Tibial artery (tissue), 4 donors: ENCODE results near the gene CLTCL1.
"Not testable (repeated sequence)": the region's sequence is repeated elsewhere in the genome, so short reads cannot be mapped to it uniquely, and the experiment has no call there.

Experiments
- DNase-seq, 2 donors: peaks; one replicate each; pipeline ENCODE4 v3.0.0-alpha.2; 2019
- H3K27ac ChIP-seq, 2 donors: fragments of 200-600 bp; sonication (generic) in 1 of 2; 1 replicate in 1 of 2; 2 replicates in 1 of 2; pipeline ENCODE4 v1.5.1; 2018 to 2019; ENCODE audit warnings: mild to moderate bottlenecking in 1 of 2
- H3K27me3 ChIP-seq, 2 donors: fragments of 200-600 bp; sonication (generic) in 1 of 2; one replicate each; pipeline versions ENCODE4 v1.5.1 to v1.6.0; 2016 to 2019
- H3K36me3 ChIP-seq, 3 donors: fragments of 200-600 bp; sonication (generic) in 2 of 3; one replicate each; pipeline ENCODE4 v1.5.1; 2016 to 2019; ENCODE audit warnings: mild to moderate bottlenecking in 2 of 3
- H3K4me1 ChIP-seq, 4 donors: fragments of 200-600 bp; sonication (generic) in 2 of 4; 1 replicate in 3 of 4; 2 replicates in 1 of 4; pipeline ENCODE4 v1.5.1; 2016 to 2019
- H3K4me3 ChIP-seq, 2 donors: fragments of 200-600 bp; sonication (generic) in 1 of 2; 1 replicate in 1 of 2; 2 replicates in 1 of 2; pipeline ENCODE4 v1.5.1; 2018 to 2019; ENCODE audit warnings: mild to moderate bottlenecking in 2 of 2
- H3K9me3 ChIP-seq, 3 donors: fragments of 200-600 bp; sonication (generic) in 1 of 3; one replicate each; pipeline ENCODE4 v1.5.1; 2016 to 2019
- intact Hi-C: fragments of 100-400 bp; cut with DNase I; formaldehyde crosslinking; loops from one replicate; pipeline ENCODE4 v1.15.0; 2023; ENCODE audit warnings: low total_unique reads
- TF ChIP-seq, protein P1 (sequence below), 2 experiments: fragments of 200-600 bp in 1 of 2; fragments of 450-650 bp in 1 of 2; IDR thresholded peaks; one replicate each; pipeline ENCODE4 v1.5.1; 2017 to 2019; ENCODE audit warnings: antibody characterized with exemption in 2 of 2, mild to moderate bottlenecking in 1 of 2, moderate library complexity in 1 of 2

CLTCL1 gene

GRCh38 chr22:19208287-19208847 lies 83.2 kb downstream of the CLTCL1 start:
- Histone ChIP-seq H3K4me1 (no peaks in the 10 kb centered on the region), H3K9me3 (no peaks in the 10 kb centered on the region), H3K36me3 (peaks cover 25 to 37% (median 32%) of the 10 kb centered on the region in 3 donors), H3K4me3 (no peak overlapping the region), H3K27me3 (no peaks in the 10 kb centered on the region), H3K27ac (no peak overlapping the region)
- no peak for DNase-seq
- intact Hi-C loops = no loop called here
- TF ChIP-seq, protein P1, sequence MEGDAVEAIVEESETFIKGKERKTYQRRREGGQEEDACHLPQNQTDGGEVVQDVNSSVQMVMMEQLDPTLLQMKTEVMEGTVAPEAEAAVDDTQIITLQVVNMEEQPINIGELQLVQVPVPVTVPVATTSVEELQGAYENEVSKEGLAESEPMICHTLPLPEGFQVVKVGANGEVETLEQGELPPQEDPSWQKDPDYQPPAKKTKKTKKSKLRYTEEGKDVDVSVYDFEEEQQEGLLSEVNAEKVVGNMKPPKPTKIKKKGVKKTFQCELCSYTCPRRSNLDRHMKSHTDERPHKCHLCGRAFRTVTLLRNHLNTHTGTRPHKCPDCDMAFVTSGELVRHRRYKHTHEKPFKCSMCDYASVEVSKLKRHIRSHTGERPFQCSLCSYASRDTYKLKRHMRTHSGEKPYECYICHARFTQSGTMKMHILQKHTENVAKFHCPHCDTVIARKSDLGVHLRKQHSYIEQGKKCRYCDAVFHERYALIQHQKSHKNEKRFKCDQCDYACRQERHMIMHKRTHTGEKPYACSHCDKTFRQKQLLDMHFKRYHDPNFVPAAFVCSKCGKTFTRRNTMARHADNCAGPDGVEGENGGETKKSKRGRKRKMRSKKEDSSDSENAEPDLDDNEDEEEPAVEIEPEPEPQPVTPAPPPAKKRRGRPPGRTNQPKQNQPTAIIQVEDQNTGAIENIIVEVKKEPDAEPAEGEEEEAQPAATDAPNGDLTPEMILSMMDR (IDR thresholded peaks at IDR 0.05) = no peak

GRCh38 chr22:19207884-19208283 lies 83.6 kb downstream of the CLTCL1 start:
- peaks cover 25 to 38% (median 32%) of the 10 kb centered on the region in 3 donors for H3K36me3 ChIP-seq
- H3K27me3 ChIP-seq = no peaks in the 10 kb centered on the region
- no peaks in the 10 kb centered on the region for H3K4me1 ChIP-seq
- H3K27ac ChIP-seq = no peak overlapping the region
- no peaks in the 10 kb centered on the region for H3K9me3 ChIP-seq
- no peak for DNase-seq
- intact Hi-C loops = no loop called here
- TF ChIP-seq, protein P1 (IDR thresholded peaks at IDR 0.05) = no peak
- no peak overlapping the region for H3K4me3 ChIP-seq

- intact Hi-C loops = no loop called here
- no peaks in the 10 kb centered on the region for H3K4me1 ChIP-seq
- no peak for DNase-seq
- H3K27ac ChIP-seq = no peak overlapping the region
- peaks cover 25 to 38% (median 32%) of the 10 kb centered on the region in 3 donors for H3K36me3 ChIP-seq
- no peaks in the 10 kb centered on the region for H3K27me3 ChIP-seq
- H3K9me3 ChIP-seq = no peaks in the 10 kb centered on the region
- TF ChIP-seq, protein P1 (IDR thresholded peaks at IDR 0.05) = no peak
- no peak overlapping the region for H3K4me3 ChIP-seq
These were observed 84.1 kb downstream of the CLTCL1 start for GRCh38 chr22:19207401-19207808.

DNA sequence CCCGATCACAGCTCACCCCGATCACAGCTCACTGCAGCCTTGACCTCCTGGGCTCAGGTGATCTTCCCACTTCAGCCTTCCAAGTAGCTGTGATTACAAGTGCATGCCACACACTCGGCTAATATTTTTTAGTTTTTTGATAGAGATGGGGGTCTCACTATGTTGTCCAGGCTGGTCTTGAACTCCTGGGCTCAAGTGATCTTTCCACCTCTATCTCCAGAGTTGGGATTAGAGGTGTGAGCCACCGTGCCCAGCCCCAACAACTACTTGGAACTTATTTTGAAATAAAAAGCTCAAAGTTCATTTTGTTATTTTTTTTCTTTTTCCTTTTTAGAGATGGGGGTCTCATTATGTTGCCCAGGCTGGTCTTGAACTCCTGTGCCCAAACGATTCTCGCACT lies 85.2 kb downstream of the CLTCL1 start:
- no peaks in the 10 kb centered on the region for H3K9me3 ChIP-seq
- no peaks in the 10 kb centered on the region for H3K27me3 ChIP-seq
- H3K4me3 ChIP-seq = no peak overlapping the region
- H3K27ac ChIP-seq = no peak overlapping the region
- TF ChIP-seq, protein P1 (IDR thresholded peaks at IDR 0.05) = no peak
- no peaks in the 10 kb centered on the region for H3K4me1 ChIP-seq
- no peak for DNase-seq
- intact Hi-C loops = no loop called here
- peaks cover 25 to 40% (median 37%) of the 10 kb centered on the region in 3 donors for H3K36me3 ChIP-seq

DNA sequence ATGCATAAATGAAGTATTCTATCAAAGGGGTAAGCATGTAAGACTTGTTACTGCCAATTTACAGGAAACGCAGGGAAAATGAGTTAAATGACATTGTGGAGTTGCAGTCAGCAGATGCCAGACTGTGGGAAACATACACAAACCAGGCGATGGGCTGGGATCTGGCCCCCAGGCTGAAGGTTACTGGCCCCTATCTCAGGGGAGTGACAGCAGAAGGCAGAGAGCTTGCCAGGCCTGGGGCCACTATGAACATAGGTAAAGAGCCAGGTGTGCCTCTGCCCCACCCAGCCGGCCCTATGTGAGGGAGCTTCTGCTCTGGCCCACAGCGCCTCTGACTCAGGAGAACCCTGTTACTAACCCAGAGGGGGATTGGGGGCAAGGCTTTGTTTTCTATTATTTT lies 86.9 kb downstream of the CLTCL1 start:
- no peak for DNase-seq
- Histone ChIP-seq H3K4me1 (no peaks in the 10 kb centered on the region), H3K27me3 (no peaks in the 10 kb centered on the region), H3K36me3 (peaks cover 17 to 44% (median 36%) of the 10 kb centered on the region in 3 donors), H3K4me3 (no peak overlapping the region), H3K9me3 (no peaks in the 10 kb centered on the region), H3K27ac (no peak overlapping the region)
- intact Hi-C loops = no loop called here
- TF ChIP-seq, protein P1 (IDR thresholded peaks at IDR 0.05) = no peak

- H3K4me3 ChIP-seq = no peak overlapping the region
- H3K27ac ChIP-seq = no peak overlapping the region
- TF ChIP-seq, protein P1 (IDR thresholded peaks at IDR 0.05) = no peak
- peaks cover 9 to 36% (median 36%) of the 10 kb centered on the region in 3 donors for H3K36me3 ChIP-seq
- no peaks in the 10 kb centered on the region for H3K9me3 ChIP-seq
- no peaks in the 10 kb centered on the region for H3K27me3 ChIP-seq
- H3K4me1 ChIP-seq = no peaks in the 10 kb centered on the region
- DNase-seq = no peak
- intact Hi-C loops = no loop called here
These were observed 87.7 kb downstream of the CLTCL1 start for GRCh38 chr22:19203834-19204233.

- H3K9me3 ChIP-seq, H3K27ac ChIP-seq, H3K4me3 ChIP-seq, intact Hi-C loops, H3K27me3 ChIP-seq, H3K4me1 ChIP-seq, DNase-seq: not testable (repeated sequence)
- H3K36me3 ChIP-seq = peaks cover 4 to 28% (median 26%) of the 10 kb centered on the region in 3 donors
These were observed 88.7 kb downstream of the CLTCL1 start for GRCh38 chr22:19202799-19203186.
